Smooth muscle cell (in vitro differentiated cells): Measurements from ENCODE around the gene MUSTN1. TPM values are rescaled to one million over a fixed set of nuclear protein-coding genes. Genes with fewer than 3 reads are reported as not detected.

Experiments
- DNase-seq: peaks from one replicate; lab custom pipeline; 2025; ENCODE audit not compliant: unreplicated experiment; lab: John Stamatoyannopoulos, UW
- H2AFZ ChIP-seq: fragments of 200-600 bp; sonication (generic); 2 replicates; pipeline ENCODE4 v1.6.0; 2016; ENCODE audit warnings: antibody characterized with exemption, low read depth, mild to moderate bottlenecking
- H3F3A ChIP-seq: fragments of 200-600 bp; sonication (generic); 2 replicates; pipeline ENCODE4 v1.6.0; 2017; ENCODE audit warnings: antibody characterized with exemption, low read depth
- H3K27ac ChIP-seq: fragments of 200-600 bp; sonication (generic); 2 replicates; pipeline ENCODE4 v1.5.1; 2016; ENCODE audit warnings: low read depth, mild to moderate bottlenecking
- H3K27me3 ChIP-seq: fragments of 200-600 bp; sonication (generic); 2 replicates; pipeline ENCODE4 v1.6.1; 2016; ENCODE audit warnings: low read depth, mild to moderate bottlenecking
- H3K36me3 ChIP-seq: fragments of 200-600 bp; sonication (generic); 2 replicates; pipeline ENCODE4 v1.5.1; 2016; ENCODE audit warnings: low read depth
- H3K4me1 ChIP-seq: fragments of 200-600 bp; sonication (generic); 2 replicates; pipeline ENCODE4 v1.5.1; 2016; ENCODE audit warnings: low read depth
- H3K4me2 ChIP-seq: fragments of 200-600 bp; sonication (generic); 2 replicates; pipeline ENCODE4 v1.6.0; 2016; ENCODE audit warnings: mild to moderate bottlenecking
- H3K4me3 ChIP-seq: fragments of 200-600 bp; sonication (generic); 2 replicates; pipeline ENCODE4 v1.5.1; 2016; ENCODE audit warnings: mild to moderate bottlenecking
- H3K79me2 ChIP-seq: fragments of 200-600 bp; sonication (generic); 2 replicates; pipeline ENCODE4 v1.6.0; 2016; ENCODE audit warnings: low read depth, mild to moderate bottlenecking
- H3K9ac ChIP-seq: fragments of 200-600 bp; sonication (generic); 2 replicates; pipeline ENCODE4 v1.6.0; 2016; ENCODE audit warnings: low read depth
- H3K9me3 ChIP-seq: fragments of 200-600 bp; sonication (generic); replicated peaks from 2 replicates; pipeline ENCODE4 v1.5.1; 2016; ENCODE audit warnings: low read depth
- H4K20me1 ChIP-seq: fragments of 200-600 bp; sonication (generic); 2 replicates; pipeline ENCODE4 v1.6.0; 2016; ENCODE audit warnings: low read depth
- WGBS: methylation state at CpG from one replicate; pipeline ENCODE4 v1.1.7; 2016; ENCODE audit warnings: low lambda C conversion rate; 5-methylcytosine and 5-hydroxymethylcytosine counted together
- polyA plus RNA-seq: library from polyadenylated mRNA; unstranded; fragments of >200 nt; fragmentation: Nextera tagmentation; extraction: Ambion mirVana; gene quantifications from 2 replicates; pipeline ENCODE4 v1.2.1, GENCODE V29; 2016
- total RNA-seq: library from RNA; depleted of rRNA; stranded (reverse); fragments of >200 nt; gene quantifications from 2 replicates; pipeline ENCODE4 v1.2.3, GENCODE V29; 2014
- TF ChIP-seq, protein P1 (sequence below): fragments of 200-600 bp; sonication (generic); IDR thresholded peaks from 2 replicates; pipeline ENCODE4 v1.5.1; 2017; ENCODE audit warnings: borderline replicate concordance, mild to moderate bottlenecking, antibody characterized with exemption; ENCODE audit not compliant: insufficient read depth, poor library complexity, severe bottlenecking

MUSTN1 gene
- total and polyA plus RNA-seq, 2 experiments from 2014 or later, result 0.30 to 2.2 TPM

- TF ChIP-seq, protein P1, sequence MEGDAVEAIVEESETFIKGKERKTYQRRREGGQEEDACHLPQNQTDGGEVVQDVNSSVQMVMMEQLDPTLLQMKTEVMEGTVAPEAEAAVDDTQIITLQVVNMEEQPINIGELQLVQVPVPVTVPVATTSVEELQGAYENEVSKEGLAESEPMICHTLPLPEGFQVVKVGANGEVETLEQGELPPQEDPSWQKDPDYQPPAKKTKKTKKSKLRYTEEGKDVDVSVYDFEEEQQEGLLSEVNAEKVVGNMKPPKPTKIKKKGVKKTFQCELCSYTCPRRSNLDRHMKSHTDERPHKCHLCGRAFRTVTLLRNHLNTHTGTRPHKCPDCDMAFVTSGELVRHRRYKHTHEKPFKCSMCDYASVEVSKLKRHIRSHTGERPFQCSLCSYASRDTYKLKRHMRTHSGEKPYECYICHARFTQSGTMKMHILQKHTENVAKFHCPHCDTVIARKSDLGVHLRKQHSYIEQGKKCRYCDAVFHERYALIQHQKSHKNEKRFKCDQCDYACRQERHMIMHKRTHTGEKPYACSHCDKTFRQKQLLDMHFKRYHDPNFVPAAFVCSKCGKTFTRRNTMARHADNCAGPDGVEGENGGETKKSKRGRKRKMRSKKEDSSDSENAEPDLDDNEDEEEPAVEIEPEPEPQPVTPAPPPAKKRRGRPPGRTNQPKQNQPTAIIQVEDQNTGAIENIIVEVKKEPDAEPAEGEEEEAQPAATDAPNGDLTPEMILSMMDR, result no peak
- no peak overlapping the region for H3K4me2 ChIP-seq
- H3K36me3 ChIP-seq, result no peaks in the 10 kb centered on the region
- DNase-seq, result no peak
- H3K27me3 ChIP-seq, result no peaks in the 10 kb centered on the region
- no peaks in the 10 kb centered on the region for H4K20me1 ChIP-seq
- H3K4me1 ChIP-seq, result no peaks in the 10 kb centered on the region
- no peaks in the 10 kb centered on the region for H3F3A ChIP-seq
- H3K9me3 ChIP-seq, result no peaks in the 10 kb centered on the region
- WGBS, result 98% methylated on average over 13 of the region's 13 CpGs
- H3K27ac ChIP-seq, result no peak overlapping the region
- no peak overlapping the region for H3K4me3 ChIP-seq
- no peak overlapping the region for H2AFZ ChIP-seq
- H3K79me2 ChIP-seq, result no peaks in the 10 kb centered on the region
- no peak overlapping the region for H3K9ac ChIP-seq
Measured at GRCh38 chr3:52865994-52866393, 31.2 kb upstream of the MUSTN1 start.

- no peaks in the 10 kb centered on the region for H3K27me3 ChIP-seq
- WGBS, result 93% methylated on average over 8 of the region's 8 CpGs
- H3K4me3 ChIP-seq, result no peak overlapping the region
- H3K79me2 ChIP-seq, result no peaks in the 10 kb centered on the region
- peaks cover 30% of the 10 kb centered on the region for H4K20me1 ChIP-seq
- H3K9me3 ChIP-seq, result no peaks in the 10 kb centered on the region
- no peaks in the 10 kb centered on the region for H3K36me3 ChIP-seq
- no peak for DNase-seq
- TF ChIP-seq, protein P1, result no peak
- H2AFZ ChIP-seq, result no peak overlapping the region
- no peak overlapping the region for H3K9ac ChIP-seq
- H3K27ac ChIP-seq, result no peak overlapping the region
- H3K4me2 ChIP-seq, result no peak overlapping the region
- H3F3A ChIP-seq, result no peaks in the 10 kb centered on the region
- H3K4me1 ChIP-seq, result no peaks in the 10 kb centered on the region
Measured at GRCh38 chr3:52860424-52860768, 25.6 kb upstream of the MUSTN1 start.

DNA sequence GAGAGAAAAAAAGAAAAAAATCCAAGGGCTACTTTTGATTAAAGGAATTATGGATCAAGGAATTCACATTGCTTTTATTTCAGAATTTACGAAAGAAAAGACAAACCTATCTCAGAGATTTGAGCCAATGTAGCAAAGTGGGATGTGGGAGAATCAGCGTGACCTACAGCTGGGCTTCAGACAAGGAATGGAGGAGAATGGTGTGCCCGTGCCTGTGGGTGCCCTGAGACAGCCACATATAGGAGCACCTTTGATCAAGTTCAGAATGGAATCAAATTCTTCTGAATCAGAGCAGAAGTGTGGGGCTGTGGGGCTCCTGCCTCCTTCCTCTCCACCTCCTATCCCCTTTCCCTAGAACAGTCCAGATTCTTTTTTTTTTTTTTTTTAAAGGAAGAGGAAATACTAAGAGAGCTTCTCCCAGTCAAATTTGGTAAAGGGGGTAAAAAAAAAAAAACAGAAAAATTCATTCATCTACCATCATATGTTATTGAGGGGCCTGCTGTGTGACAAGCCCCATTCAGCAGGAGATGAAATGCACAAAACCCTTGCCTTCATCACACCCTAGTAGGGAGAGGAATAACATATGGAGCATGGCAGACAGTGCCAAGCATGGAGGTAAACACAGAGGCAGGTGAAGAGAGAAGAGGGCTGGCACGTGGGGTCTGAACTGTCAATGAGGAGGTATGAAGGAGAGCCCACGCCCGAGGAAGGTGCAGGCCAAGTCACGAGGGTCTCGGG lies 25.0 kb upstream of the MUSTN1 start:
- Histone ChIP-seq H3K27ac (no peak overlapping the region), H3K4me1 (no peaks in the 10 kb centered on the region), H3K9me3 (no peaks in the 10 kb centered on the region), H3K27me3 (no peaks in the 10 kb centered on the region), H3K4me2 (no peak overlapping the region), H3F3A (no peaks in the 10 kb centered on the region), H3K36me3 (no peaks in the 10 kb centered on the region), H2AFZ (no peak overlapping the region), H3K9ac (no peak overlapping the region), H4K20me1 (peaks cover 32% of the 10 kb centered on the region), H3K79me2 (no peaks in the 10 kb centered on the region), H3K4me3 (no peak overlapping the region)
- 89% methylated on average over 8 of the region's 8 CpGs for WGBS
- TF ChIP-seq, protein P1, result no peak
- DNase-seq, result no peak

DNA sequence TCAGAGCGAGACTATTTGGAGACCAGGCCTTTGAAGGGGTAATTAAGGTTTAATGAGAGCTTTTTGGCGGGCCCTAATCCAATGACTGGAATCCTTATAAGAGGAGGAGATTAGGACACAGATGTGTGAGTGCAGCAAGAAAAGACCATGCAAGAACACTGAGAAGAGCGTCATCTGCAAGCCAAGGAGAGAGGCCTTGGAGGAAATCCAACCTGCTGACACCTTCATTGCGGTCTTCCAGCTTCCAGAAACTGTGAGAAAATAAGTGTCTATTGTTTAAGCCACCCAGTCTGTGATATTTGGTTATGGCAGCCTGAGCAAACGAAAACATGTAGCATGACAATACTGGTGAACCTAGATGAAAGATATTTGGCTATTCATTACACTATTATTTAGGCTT lies 23.0 kb upstream of the MUSTN1 start:
- no peaks in the 10 kb centered on the region for H3K36me3 ChIP-seq
- H2AFZ ChIP-seq, result no peak overlapping the region
- TF ChIP-seq, protein P1, result no peak
- H3K9ac ChIP-seq, result no peak overlapping the region
- no peaks in the 10 kb centered on the region for H3K9me3 ChIP-seq
- no peaks in the 10 kb centered on the region for H3K79me2 ChIP-seq
- DNase-seq, result no peak
- H3K27me3 ChIP-seq, result no peaks in the 10 kb centered on the region
- no peak overlapping the region for H3K4me3 ChIP-seq
- WGBS, result 89% methylated on average over 5 of the region's 5 CpGs
- H3K27ac ChIP-seq, result no peak overlapping the region
- peaks cover 40% of the 10 kb centered on the region for H4K20me1 ChIP-seq
- H3F3A ChIP-seq, result no peaks in the 10 kb centered on the region
- H3K4me2 ChIP-seq, result no peak overlapping the region
- no peaks in the 10 kb centered on the region for H3K4me1 ChIP-seq
